A673 (cell line): ENCODE measurements around the gene CRB2. TPM values are rescaled to one million over a fixed set of nuclear protein-coding genes. Genes with fewer than 3 reads are reported as not detected.
A peak's percentile ranks its signal among the peaks of the same experiment; 100 is the strongest.

Experiments
- Bru-seq: library from RNA; stranded (reverse); fragments of 400-500 nt; gene quantifications from one replicate; lab custom pipeline; 2021; lab: Mats Ljungman, UMichigan
- BruChase-seq, 2 experiments: library from RNA; stranded (reverse); fragments of 400-500 nt; gene quantifications; one replicate each; lab custom pipeline; 2021; lab: Mats Ljungman, UMichigan
- BruUV-seq: library from RNA; stranded (reverse); fragments of 400-500 nt; replicated peaks from 2 replicates; lab custom pipeline; 2021; lab: Mats Ljungman, UMichigan
- CTCF ChIA-PET: fragments of 300-600 bp; sonication (Branson Sonifier 250); formaldehyde crosslinking; loops from one replicate; lab custom pipeline; 2022; ENCODE audit warnings: antibody characterized with exemption; lab: Charles Lee
- POLR2A ChIA-PET: fragments of 300-600 bp; sonication (Branson Sonifier 250); formaldehyde crosslinking; loops from one replicate; lab custom pipeline; 2022; ENCODE audit warnings: antibody characterized with exemption; ENCODE audit not compliant: low non-redundant PET; lab: Charles Lee
- DNase-seq: peaks from one replicate; pipeline ENCODE4 v3.0.0-alpha.2; 2015; ENCODE audit warnings: low spot score
- H3K27ac ChIP-seq: fragments of 200-600 bp; sonication (generic); 2 replicates; pipeline ENCODE4 v1.5.1; 2016; ENCODE audit warnings: mixed run types, low read depth, mild to moderate bottlenecking, mixed read lengths, antibody characterized with exemption, low read length; ENCODE audit not compliant: poor library complexity, severe bottlenecking
- H3K27me3 ChIP-seq: fragments of 200-600 bp; sonication (generic); replicated peaks from 2 replicates; pipeline ENCODE4 v1.6.1; 2017; ENCODE audit warnings: mixed run types, low read depth, mild to moderate bottlenecking, mixed read lengths, antibody characterized with exemption, low read length; ENCODE audit not compliant: insufficient read depth, poor library complexity
- H3K36me3 ChIP-seq: fragments of 200-600 bp; sonication (generic); 2 replicates; pipeline ENCODE4 v1.6.1; 2016; ENCODE audit warnings: mixed run types, mild to moderate bottlenecking, mixed read lengths, antibody characterized with exemption, low read length; ENCODE audit not compliant: insufficient read depth, poor library complexity, severe bottlenecking
- H3K4me1 ChIP-seq: fragments of 200-600 bp; sonication (generic); 2 replicates; pipeline ENCODE4 v1.6.1; 2017; ENCODE audit warnings: mixed run types, mild to moderate bottlenecking, mixed read lengths, antibody characterized with exemption, low read length; ENCODE audit not compliant: insufficient read depth, poor library complexity, severe bottlenecking
- H3K4me3 ChIP-seq: fragments of 200-600 bp; sonication (generic); 2 replicates; pipeline ENCODE4 v1.5.1; 2016; ENCODE audit warnings: low read depth, mixed run types, mild to moderate bottlenecking, mixed read lengths, low read length; ENCODE audit not compliant: poor library complexity, severe bottlenecking
- H3K9me3 ChIP-seq: fragments of 200-600 bp; sonication (generic); 2 replicates; pipeline ENCODE4 v1.6.1; 2016; ENCODE audit warnings: mixed run types, low read depth, mild to moderate bottlenecking, mixed read lengths, antibody characterized with exemption, low read length; ENCODE audit not compliant: poor library complexity, severe bottlenecking
- EZH2 ChIP-seq: fragments of 200-600 bp; sonication (generic); IDR thresholded peaks from 2 replicates; pipeline ENCODE4 v1.6.1; 2017; ENCODE audit warnings: borderline replicate concordance, low read depth, mild to moderate bottlenecking, mixed read lengths, antibody characterized with exemption, low read length; ENCODE audit not compliant: poor library complexity, severe bottlenecking
- intact Hi-C: fragments of 100-400 bp; cut with micrococcal nuclease; formaldehyde crosslinking; loops from one replicate; pipeline ENCODE4 v1.10.0; 2022; ENCODE audit not compliant: unreplicated experiment
- long read RNA-seq: library from polyadenylated mRNA; stranded (forward); transcript quantifications from one replicate; pipeline ENCODE4 v2.0.0, GENCODE V29; 2022
- total RNA-seq: library from RNA; stranded (reverse); gene quantifications from 2 replicates; pipeline ENCODE4 v1.2.3, GENCODE V29; 2021
- TF ChIP-seq, protein P1 (sequence below): fragments of 300-800, 200-600 bp; sonication (generic); conservative IDR thresholded peaks from 2 replicates; pipeline ENCODE4 v1.5.1; 2017; ENCODE audit warnings: low read depth, mild to moderate bottlenecking, antibody characterized with exemption, low read length, moderate library complexity, mixed read lengths

Gene CRB2
- total RNA-seq (0.47 and 0.55 TPM in 2 replicates), Bru-seq, nascent RNA (percentile 15 among the genes with signal in this experiment), BruChase-seq, experiment 1, labeled RNA remaining after a 2-hour chase (percentile 20 among the genes with signal in this experiment), BruChase-seq, experiment 2, labeled RNA remaining after a 6-hour chase (percentile 18 among the genes with signal in this experiment)
- long read RNA-seq: 0 reads

DNA sequence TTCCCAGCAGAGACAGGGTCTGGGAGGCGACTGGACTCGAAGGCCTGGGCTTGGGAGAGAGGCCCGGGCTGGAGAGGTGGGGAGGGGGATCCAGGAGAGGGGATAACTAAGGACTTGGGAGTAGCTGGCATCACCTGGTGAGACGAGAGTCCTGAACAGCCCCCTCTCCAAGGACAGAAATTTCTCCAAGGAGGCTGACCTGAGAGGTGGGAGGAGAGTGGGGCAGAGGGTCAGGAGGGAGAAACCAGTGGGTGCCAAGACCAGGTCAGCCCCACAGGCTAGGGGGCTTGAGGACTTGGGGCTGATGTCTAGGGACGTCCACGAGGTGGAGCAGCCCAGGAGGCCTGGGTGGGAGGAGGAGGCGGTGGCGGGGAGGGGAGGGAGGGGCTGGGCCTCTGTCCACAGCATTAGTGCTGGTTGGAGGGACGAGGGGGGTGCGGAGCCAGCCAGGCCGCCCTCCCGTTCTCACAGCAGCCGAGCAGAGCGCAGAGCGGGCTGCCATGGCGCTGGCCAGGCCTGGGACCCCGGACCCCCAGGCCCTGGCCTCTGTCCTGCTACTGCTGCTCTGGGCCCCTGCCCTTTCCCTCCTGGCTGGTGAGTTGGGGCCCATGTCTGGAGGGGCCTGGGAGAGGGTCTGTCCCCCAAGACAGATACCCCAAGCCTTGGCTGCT is at the start of gene CRB2:
Gene CRB2 (plus strand): TSS at position 437 of the 671 bp plus-strand sequence. CDS start 64 bp downstream, at position 501.
- H3K9me3 ChIP-seq: no peaks in the 10 kb centered on the region
- CTCF ChIA-PET: no interaction called here
- TF ChIP-seq, protein P1, sequence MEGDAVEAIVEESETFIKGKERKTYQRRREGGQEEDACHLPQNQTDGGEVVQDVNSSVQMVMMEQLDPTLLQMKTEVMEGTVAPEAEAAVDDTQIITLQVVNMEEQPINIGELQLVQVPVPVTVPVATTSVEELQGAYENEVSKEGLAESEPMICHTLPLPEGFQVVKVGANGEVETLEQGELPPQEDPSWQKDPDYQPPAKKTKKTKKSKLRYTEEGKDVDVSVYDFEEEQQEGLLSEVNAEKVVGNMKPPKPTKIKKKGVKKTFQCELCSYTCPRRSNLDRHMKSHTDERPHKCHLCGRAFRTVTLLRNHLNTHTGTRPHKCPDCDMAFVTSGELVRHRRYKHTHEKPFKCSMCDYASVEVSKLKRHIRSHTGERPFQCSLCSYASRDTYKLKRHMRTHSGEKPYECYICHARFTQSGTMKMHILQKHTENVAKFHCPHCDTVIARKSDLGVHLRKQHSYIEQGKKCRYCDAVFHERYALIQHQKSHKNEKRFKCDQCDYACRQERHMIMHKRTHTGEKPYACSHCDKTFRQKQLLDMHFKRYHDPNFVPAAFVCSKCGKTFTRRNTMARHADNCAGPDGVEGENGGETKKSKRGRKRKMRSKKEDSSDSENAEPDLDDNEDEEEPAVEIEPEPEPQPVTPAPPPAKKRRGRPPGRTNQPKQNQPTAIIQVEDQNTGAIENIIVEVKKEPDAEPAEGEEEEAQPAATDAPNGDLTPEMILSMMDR: no peak
- no peak for TF ChIP-seq EZH2
- intact Hi-C loops: no loop called here
- H3K27ac ChIP-seq: no peak within 1 kb of the TSS
- BruUV-seq: no TSS peak
- no peaks in the 10 kb centered on the region for H3K27me3 ChIP-seq
- no peak for DNase-seq
- peaks cover 10% of the 10 kb centered on the region for H3K4me1 ChIP-seq
- no peaks in the 10 kb centered on the region for H3K36me3 ChIP-seq
- POLR2A ChIA-PET: no interaction called here
- no peak within 1 kb of the TSS for H3K4me3 ChIP-seq

DNA sequence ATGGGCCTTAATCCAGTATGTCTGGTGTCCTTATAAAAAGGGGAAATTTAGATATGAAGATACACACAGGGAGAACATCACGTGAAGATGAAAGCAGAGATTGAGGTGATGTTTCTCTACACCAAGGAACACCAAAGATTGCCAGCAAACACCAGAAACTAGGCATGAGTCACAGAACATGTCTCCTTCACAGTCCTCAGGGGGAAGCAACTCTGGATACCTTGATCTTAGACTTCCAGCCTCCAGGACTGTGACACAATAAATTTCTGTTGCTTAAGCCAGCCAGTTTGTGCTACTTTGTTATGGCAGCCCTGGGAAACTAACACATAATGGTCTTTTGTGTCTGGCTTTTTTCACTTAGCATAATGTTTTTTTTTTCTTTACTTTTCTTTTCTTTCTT is 46.4 kb upstream of the CRB2 start:
- ChIA-PET POLR2A (no interaction called here), CTCF (no interaction called here)
- TF ChIP-seq EZH2: no peak
- TF ChIP-seq, protein P1: no peak
- Histone ChIP-seq H3K27ac (peak overlapping the region; percentile 98), H3K27me3 (no peaks in the 10 kb centered on the region), H3K36me3 (no peaks in the 10 kb centered on the region), H3K4me3 (no peak overlapping the region), H3K9me3 (no peaks in the 10 kb centered on the region), H3K4me1 (peaks cover 77% of the 10 kb centered on the region)
- BruUV-seq: no TSS peak
- intact Hi-C loops: no loop called here
- DNase-seq: peak; percentile 38

DNA sequence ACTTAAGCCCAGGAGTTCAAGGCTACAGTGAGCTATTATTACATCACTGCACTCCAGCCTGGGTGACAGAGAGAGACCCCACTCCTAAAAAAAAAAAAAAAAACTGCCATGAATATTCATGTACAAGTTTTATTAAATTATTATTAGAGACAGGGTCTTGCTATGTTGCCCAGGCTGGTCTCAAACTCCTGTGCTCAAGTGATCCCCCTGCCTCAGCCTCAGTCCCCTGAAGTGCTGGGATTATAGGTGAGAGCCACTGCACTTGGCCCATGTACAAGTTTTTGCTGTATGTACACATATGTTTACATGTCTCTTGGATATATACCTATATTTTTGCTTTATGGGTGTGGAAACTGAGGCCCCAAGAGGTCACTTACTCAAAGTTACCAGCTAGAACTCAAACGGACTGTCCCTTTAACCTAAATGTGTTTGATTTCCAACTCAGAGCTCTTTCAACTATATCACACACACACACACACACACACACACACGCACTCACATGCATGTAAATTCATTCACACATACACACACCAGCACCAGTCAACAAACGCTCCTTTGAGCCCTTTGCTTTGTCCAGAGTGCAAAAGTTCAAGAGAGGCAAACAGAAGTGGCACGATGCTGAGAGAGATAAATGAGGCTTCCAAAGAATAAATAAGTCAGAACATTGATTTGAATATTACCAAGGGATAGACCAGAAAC is 45.3 kb upstream of the CRB2 start:
- intact Hi-C loops: no loop called here
- ChIA-PET POLR2A (no interaction called here), CTCF (interaction anchor here (0.6 kb wide), 1 partner anchor 237 kb away, joined by 3 read pairs; no protein-coding TSS in a partner anchor)
- Histone ChIP-seq H3K27ac (peak overlapping the region; percentile 98), H3K4me1 (peaks cover 66% of the 10 kb centered on the region), H3K27me3 (no peaks in the 10 kb centered on the region), H3K36me3 (no peaks in the 10 kb centered on the region), H3K4me3 (peak overlapping the region; percentile 12), H3K9me3 (no peaks in the 10 kb centered on the region)
- TSS peak; percentile 91 for BruUV-seq
- peak; percentile 57 for DNase-seq
- TF ChIP-seq, protein P1: no peak
- TF ChIP-seq EZH2: no peak
